Dermis microvascular lymphatic vessel endothelial cell (primary cell): ENCODE data around the gene CUTA. TPM values are rescaled to one million over a fixed set of nuclear protein-coding genes. Genes with fewer than 3 reads are reported as not detected.

Experiments used
- DNase-seq, 2 donors: peaks; one replicate each; pipeline versions ENCODE4 v3.0.0 to v3.0.0-alpha.2; 2010; ENCODE audit warnings: low read depth in 2 of 2
- total RNA-seq: library from RNA; depleted of rRNA; stranded (reverse); fragments of >200 nt; gene quantifications from 2 replicates; pipeline ENCODE4 v1.2.1, GENCODE V29; 2014

The CUTA gene
- total RNA-seq, 1 donor from 2014 or later: 43.8 TPM

DNA sequence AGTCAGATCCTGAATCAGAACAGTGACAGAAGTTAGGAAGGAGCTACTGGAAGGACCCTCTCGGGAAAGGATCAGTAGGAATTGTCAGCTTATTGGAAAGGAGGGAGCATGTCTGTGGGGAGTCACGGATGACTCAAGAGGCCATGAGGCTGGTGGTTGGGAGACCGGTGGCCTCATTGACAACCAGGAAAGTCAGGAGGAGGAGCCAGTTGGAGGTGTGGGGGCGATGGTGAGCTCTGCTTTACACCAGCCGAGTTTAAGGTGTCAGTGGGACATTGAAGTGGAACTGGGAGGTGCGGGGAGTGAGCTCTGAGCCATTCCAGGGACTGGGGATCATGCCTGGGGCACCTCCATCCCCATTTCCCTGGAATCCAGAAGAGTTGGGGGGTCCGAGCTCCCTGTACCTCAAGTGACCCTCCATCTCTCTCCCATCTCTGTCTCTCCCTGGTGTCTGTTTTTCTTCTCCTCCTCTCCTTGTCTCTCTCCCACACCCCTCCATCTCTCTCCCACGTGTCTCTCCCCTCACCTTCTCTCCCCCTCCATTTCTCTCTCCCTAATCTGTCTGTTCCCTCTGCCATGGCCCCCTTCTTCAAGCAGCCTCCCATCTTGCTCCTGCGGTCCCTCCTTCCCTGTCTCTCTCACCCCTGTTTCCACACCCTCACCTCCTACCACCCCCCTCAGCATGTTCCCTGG is 22.2 kb upstream of the CUTA start:
- DNase-seq: no peak

DNA sequence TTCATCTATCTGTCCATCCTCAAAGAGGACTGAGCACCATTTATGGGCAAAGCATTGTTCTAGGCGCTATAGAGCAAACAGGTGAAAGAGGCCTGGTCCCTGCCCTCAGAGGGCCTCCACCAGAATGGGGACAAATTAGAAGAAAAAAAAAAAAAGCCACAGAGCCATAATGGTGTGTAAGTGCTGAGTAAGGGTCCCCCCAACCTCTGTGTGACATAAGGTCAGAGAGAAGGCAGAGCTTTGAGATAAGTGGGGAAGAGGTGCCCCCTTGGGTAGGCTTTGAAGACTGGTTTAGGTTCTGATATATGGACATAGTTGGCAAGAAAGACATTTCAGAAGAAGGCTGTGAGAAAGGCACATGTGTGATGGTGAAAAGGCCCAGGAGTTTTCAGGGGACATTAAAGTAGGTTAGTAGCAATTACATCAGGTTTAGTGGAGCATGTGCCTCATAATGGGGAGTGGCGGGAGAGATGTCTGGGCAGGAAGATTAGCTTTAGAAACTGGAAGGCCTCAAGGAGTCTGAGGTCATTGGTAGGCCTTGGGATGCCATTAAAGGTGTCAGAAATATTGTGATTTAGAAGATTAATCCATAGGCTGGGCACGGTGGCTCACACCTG is 21.2 kb upstream of the CUTA start:
- DNase-seq: no peak

DNA sequence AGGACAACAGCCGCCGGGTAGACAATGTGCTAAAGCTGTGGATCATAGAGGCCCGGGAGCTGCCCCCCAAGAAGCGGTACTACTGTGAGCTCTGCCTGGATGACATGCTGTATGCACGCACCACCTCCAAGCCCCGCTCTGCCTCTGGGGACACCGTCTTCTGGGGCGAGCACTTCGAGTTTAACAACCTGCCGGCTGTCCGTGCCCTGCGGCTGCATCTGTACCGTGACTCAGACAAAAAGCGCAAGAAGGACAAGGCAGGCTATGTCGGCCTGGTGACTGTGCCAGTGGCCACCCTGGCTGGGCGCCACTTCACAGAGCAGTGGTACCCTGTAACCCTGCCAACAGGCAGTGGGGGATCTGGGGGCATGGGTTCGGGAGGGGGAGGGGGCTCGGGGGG is 19.8 kb upstream of the CUTA start:
- DNase-seq: no peak

DNA sequence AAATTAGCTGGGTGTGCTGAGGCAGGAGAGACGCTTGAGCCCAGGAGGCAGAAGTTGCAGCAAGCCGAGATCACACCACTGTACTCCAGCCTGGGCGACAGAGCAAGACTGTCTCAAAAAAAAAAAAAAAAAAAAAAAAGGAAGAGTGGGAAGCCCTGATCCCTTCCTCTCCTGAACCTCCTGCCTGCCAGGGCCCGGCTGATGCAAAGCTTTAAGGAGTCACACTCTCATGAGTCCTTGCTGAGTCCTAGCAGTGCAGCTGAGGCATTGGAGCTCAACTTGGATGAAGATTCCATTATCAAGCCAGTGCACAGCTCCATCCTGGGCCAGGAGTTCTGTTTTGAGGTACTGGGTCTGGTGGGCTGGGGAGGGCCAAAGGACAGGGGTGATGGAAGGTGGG is 17.1 kb upstream of the CUTA start:
- DNase-seq: no peak

DNA sequence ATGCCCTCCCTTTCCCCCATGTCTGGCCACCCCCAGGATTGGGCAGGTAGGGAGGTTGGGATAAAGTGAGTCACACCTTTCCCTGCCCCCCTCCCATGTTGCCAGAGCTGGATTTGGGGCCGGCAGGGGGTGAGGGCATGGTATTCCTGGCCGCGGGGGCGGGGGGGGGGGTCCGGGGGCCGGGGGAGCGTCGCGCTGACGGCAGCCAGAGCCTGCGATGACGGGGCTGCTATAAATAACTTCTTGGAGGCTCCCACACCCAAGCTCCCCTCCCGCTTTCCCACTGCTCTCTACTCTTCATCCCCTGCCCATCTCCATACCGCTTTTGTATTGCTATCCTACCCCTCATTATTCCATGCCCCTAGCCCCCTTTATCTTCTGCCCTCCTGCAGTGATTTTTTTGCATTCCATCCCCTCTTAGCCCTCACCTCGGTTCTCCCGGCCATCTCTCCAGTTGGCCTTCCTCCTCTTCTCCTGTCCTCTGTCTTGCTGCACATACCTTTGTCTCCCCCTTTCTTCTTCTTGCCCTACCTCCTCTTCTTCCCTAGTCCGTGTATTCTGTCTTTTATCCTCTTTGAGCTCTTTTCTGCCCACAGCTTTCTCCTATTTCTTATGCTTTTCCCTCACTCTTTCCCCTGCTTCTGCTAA is 15.8 kb upstream of the CUTA start:
- no peak for DNase-seq

DNA sequence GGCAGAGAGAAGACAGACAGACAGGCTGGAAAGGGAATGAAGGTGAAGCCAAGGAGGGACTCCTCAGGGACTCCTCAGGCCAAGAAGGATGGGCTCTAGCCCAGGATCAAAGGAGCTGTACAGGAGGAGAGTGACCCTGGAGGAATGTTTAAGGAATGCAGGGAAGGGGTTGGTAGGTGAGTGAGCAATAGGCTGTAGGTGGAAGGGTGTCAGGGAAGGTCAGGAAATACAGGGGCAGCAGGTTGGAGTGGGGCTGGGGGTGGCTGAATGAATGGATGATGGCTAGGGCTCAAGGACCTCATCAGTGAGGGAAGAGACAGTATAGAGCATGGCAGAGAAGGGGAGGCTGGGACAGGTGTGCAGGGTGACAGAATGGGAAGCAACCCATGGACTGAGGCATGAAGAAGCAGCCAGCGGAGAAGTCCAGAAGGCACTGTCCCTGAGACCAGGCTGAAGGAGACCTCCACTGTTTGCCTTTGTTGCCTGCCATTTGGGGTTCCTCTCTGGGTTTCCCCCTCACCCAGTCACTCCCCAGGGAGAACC is 15.2 kb upstream of the CUTA start:
- no peak for DNase-seq

DNA sequence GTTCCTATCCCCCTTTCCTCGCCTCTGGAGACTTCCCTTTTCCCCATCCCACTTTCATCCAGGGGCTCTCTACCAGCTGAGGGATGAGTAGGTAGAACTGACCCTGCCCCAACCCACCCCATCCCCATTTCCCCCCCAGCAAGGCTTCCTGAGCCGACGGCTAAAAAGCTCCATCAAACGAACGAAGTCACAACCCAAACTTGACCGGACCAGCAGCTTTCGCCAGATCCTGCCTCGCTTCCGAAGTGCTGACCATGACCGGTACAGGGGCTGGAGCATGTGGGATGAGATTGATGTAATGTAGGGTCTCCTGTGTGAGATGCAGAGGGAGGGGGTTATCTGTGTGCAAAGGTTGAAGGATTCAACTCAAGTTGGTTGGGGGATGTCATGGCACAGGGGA is 14.6 kb upstream of the CUTA start:
- no peak for DNase-seq

DNA sequence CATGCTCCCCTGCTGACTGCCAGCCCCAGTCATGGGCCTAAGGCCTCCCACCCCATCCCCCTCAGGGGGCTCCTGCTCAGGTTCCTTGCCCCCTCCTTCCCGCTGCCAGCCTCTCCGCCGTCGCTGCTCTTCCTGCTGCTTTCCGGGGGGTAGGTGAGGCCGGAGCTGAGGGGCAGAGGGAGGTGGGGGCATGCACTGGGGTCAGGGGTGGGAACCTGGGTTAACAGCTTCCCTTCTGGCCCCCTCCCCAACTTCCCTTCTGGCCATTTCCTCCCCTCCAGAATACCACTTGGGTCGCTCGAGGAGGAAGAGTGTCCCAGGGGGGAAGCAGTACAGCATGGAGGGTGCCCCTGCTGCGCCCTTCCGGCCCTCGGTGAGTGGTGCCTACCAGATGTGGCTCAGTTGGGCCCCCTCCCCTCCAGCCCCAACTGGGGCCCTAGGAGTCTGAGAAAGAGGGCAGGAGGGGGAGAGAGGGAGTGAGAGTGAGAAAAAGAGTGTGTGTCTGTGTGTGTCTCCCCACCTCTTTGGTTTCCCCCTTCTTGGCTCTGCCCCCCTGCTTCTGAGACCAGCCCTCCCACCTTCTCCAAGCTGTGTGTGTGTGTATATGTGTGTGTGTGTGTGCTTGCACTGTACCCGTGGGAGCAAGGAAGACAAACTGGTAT is 14.1 kb upstream of the CUTA start:
- no peak for DNase-seq

DNA sequence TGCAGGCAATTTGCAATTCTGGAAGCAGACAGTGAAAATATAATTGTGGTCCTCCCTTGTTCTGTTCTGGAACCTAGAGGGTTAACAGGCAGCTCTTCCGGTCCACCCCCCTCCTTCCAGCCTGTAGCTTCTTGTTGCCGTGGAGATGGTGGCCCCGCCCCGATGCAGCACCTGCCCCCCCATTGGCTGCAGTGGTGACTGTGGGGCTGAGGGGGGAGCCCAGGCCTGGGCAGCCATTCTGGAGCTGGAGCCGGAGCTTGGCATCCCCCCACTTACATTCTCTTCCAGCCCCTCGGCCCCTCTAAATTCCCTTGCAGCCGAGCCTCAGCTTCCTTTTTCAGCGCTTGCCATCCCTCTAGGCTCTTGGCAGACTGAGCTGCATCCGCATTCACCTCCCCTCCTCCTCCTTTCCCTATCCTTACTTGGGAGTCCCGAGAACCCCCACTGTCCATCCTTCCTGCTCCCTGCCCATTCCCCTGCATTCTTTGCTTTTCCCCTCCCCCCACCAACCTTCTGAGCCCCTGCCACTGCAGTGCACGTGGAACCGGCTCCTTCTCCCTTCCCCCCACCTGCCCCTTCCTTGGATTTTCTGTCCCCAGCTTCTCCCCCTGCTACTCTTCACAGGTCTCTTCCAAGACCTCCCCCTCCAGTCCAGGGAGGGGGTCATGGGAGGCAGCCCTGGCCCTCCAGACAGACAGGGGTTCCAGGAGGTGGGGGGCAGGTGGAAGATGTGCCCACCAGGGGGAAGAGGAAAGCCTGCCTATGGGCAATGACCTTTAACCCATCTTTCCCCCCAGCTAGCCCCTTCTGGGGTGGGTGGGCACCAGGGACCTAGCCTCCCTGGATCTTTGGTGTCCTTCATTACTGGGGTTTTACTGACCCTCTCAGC is 13.3 kb upstream of the CUTA start:
- DNase-seq: peak in 1 of 2 donors; percentile 63

DNA sequence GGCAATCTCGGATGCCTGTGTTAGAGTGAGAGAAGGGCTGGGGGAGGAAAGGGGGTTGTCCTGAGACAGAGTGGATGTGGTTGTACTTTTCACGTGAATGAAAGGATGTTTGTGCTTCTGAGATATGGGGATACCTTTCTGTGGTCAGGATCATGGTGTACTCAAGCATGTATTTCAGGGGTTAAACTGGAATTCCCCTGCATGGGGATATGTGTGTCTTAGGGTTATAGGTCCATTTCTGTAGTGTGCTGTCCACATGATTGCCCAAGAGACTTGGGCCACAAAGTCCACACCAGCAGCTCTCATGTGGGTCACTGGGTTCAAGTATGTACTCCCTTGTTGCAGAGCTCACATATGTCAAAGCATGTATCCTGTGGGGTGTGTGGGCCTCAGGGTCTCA is 12.4 kb upstream of the CUTA start:
- DNase-seq: no peak

DNA sequence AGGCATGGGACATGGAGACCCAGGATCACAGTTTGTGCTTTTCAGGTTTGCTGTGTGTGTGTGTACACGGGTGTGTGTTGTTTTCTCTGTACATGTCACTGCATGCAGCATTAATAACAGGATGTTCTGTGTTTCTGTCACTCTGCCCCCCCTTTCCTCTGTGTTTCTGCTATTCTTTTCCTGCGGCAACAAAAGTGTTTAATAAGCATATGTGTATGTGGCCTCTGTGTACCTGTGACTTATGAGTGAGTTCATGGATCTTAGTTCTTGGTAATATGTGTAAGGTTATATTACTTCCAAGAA is 11.8 kb upstream of the CUTA start:
- DNase-seq: peak in 1 of 2 donors; percentile 21

DNA sequence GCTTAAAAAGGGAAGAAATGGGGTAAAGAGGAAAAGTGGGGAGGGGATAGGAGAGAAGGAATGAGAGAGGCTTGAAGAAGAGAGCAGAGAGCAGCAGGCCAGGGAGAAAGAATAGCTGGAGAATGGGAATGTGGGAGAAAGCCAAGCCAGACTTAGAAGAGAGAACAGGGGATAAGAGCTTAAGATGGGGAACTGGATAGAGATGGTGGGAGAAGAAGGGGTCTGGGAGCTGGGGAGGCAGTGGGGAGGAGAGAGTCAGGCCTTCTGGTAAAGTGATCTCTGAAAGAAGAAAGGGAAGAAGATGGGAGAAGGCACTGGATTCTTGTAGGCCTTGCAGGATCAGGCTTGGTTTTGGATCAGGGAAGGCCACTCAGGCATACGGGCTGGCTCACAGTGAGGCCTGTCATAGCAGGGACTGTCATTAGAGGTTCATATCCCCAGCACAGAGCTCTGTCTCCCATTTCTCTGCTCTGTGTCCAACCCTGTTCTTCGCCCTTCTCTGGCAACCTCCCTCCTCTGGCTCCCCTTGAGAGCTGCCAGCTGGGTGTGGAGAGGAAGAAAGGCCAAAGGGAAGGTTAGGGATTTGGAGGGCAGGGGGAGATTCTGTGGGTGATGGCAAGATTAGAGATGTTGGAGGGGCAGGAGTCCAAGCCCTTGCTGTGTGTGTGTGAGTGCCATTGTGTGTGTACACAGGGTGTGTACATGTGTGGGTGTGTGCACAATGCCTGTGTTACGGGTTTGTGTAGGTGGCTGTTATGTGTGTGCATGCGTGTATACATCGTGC is 11.3 kb upstream of the CUTA start:
- DNase-seq: no peak

DNA sequence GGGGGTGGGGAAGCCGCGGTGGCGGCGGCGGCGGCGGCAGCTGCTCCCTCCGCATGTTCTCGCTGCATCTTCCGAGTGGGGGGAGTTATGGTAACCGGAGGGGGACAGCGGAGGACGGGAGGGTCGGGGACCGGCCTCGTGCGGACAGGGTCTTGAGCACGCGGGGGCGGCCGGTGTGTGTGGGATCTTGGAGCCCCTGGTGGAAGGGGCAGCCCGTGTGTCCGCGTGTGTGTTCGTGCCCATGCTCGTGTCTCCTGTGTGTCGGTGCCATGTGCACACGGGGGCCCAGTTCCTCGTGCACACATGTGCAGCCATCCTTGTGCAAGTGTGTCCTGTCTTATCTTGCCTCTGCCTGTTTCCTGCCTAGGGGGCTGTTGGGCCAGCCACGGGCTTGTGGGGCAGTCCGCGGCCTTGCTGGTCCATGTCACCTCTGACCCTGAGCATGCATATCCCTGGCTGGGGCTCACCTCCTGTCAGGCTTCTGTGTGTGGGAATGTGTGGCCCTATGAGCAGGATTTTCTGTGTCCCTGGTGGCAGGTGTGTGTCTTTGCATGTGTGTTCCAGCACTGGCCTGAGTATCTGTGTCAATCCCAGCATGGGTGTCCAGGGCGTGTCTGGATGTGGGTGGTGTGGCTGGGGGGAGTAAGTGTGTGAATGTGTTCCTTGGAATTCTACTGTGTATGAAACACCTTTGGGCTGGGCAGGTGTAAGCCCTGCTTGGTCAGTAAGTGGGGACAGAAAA is 10.5 kb upstream of the CUTA start:
- DNase-seq: peak; percentile 39 to 47

DNA sequence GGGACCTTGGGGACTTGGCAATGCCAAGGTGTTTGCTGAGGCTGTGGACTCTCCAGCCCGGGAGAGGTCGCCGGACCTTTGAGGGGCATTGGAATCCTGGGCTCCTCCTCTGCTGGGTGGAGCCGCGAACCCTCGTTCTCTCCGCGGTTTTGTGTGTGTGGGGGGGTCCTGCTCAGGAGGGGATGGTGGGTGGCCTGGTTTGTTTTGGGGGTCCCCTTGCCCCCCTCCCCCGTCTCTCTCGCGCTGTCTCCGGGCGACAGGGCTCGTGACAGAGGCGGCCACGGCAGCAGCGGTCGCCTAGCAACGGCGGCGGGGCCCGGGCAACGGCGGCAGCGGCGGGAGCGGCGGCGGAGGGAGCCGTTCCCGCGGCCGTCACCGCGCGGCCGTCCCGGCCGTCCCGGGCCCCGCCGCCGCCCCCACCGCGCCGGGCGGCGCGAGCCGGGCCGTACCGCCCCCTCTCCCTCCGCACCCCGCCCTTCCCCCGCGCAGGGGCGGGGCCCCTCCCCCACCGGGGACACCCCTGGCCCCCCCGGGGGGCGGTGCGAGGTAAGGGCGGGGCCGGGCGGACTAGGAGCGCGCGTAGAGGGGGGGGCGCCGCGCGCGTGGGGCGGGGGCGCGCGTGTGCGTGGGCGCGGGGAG is 9.8 kb upstream of the CUTA start:
- no peak for DNase-seq

DNA sequence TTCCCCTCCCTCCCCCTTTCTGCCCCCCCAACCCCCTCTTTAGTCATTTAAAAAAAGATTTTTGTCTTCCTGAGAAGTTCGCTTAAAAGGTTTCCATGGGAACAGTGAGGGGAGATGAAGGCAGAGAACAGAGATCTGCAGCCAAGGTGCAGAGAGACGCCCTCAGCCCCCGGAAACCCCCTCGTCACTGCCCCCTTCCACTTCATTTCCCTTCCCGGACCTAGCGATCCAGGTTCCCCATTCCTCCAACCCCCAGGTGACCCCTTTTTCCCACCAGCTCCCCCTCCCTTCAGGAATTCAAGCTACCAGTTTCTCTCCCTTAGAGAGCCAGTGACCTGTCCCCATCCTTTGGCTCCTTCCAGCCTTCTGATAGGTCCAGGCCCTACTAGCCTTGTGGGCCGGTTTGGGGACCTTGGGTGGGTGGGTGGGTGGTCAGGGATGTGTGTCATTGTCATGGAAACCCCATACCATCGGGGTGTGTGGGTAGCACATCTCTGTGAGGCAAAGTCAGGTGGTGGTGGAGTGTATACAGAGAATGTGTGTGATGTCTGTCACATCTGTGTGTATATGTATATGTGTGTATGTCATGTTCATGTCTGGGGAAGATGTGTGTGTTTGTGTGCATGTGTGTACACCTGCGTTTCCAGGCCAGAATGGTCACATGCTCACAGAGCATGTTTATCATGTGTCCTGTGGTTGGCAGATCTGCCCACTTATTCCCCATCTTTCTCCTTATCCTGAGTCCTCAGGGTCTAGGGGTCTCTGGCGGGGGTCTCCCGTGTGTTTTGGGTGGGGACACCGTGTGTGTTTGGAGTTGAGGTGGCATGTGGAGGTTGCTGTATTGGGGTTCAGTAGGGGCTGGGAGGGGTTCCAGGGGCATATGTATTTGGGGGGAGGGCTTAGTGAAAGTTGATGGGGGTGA is 8.9 kb upstream of the CUTA start:
- no peak for DNase-seq

DNA sequence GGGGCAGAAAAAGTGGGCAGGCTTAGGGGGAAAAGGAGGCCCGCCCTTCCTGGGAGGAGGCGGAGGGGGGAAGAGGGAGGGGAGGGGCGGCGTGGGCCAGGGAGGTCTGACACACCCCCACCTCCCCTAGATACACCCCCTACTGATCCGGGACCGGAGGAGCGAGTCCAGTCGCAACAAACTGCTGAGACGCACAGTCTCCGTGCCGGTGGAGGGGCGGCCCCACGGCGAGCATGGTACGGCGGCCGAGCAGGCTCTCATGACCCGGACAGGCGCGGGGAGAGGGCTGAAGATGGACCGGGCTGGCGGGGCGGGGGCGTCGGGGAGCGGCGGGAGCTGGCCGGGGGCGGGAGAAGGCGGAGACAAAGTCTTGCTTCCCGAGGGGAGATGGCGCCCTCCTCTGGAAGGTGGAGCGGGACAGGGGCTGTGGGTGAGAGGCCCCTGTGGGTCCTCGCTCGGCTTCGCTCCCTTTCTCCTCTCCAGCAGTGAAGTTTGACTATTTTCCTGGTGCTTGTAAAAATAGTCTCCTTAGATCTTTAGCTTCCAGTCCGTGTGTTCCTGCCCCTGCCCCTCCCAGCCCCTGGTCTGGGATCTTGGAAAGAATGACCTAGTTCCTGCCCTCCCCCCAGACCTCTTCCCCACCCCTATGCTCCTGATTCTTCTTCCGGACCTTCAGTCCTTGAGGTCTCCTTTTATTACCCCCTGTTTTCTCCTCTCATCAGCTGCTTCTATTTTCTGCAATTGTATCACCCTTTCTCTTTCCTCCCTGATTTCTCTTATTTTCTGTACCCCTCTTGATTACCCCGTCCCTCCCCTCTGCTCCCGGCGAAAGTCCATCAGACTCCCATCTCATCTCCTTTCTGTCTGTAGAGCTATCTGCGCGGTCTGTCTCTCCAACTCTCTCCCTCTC is 8.0 kb upstream of the CUTA start:
- peak; percentile 23 to 84 for DNase-seq
